Gastroesophageal sphincter (tissue), 4 donors: ENCODE results near the gene GNAI2. TPM values are rescaled to one million over a fixed set of nuclear protein-coding genes. Genes with fewer than 3 reads are reported as not detected.

Source experiments
- ATAC-seq: fragments of 150-250 bp; one replicate; pipeline ENCODE4 v1.9.1; 2016; ENCODE audit warnings: mild to moderate bottlenecking, moderate library complexity
- H3K27ac ChIP-seq, 4 donors: fragments of 200-600 bp; sonication (generic) in 3 of 4; 1 replicate in 3 of 4; 2 replicates in 1 of 4; pipeline ENCODE4 v1.5.1; 2016 to 2019
- H3K27me3 ChIP-seq: fragments of 200-600 bp; sonication (generic); one replicate; pipeline ENCODE4 v1.5.1; 2019
- H3K36me3 ChIP-seq, 2 donors: fragments of 200-600 bp; sonication (generic); one replicate each; pipeline ENCODE4 v1.5.1; 2019; ENCODE audit warnings: control low read depth in 1 of 2
- H3K4me1 ChIP-seq, 3 donors: fragments of 200-600 bp; sonication (generic); 1 replicate in 2 of 3; 2 replicates in 1 of 3; pipeline ENCODE4 v1.5.1; 2016 to 2019; ENCODE audit warnings: control low read depth in 2 of 3
- H3K4me3 ChIP-seq, 2 donors: fragments of 200-600 bp; sonication (generic); one replicate each; pipeline ENCODE4 v1.5.1; 2019; ENCODE audit warnings: mild to moderate bottlenecking in 1 of 2, moderate library complexity in 1 of 2
- H3K9me3 ChIP-seq, 3 donors: fragments of 200-600 bp; sonication (generic); one replicate each; pipeline ENCODE4 v1.5.1; 2017 to 2019; ENCODE audit warnings: control low read depth in 2 of 3
- EP300 ChIP-seq: sonication (generic); formaldehyde crosslinking; IDR thresholded peaks from one replicate; pipeline ENCODE4 v1.6.1; 2017; ENCODE audit warnings: antibody characterized with exemption, mild to moderate bottlenecking
- POLR2A ChIP-seq, 2 donors: fragments of 450-650 bp; IDR thresholded peaks; one replicate each; pipeline ENCODE4 v1.6.1; 2017; ENCODE audit warnings: antibody characterized with exemption in 2 of 2, mild to moderate bottlenecking in 2 of 2, moderate library complexity in 1 of 2
- POLR2AphosphoS5 ChIP-seq: sonication (generic); formaldehyde crosslinking; IDR thresholded peaks from one replicate; pipeline ENCODE4 v1.6.1; 2017; ENCODE audit warnings: antibody characterized with exemption
- whole genome bisulfite sequencing, 2 donors: methylation state at CpG; one replicate each; pipeline ENCODE4 v1.1.5; 2018; ENCODE audit warnings: low coverage in 1 of 2; 5-methylcytosine and 5-hydroxymethylcytosine counted together
- total RNA-seq, 4 donors: library from RNA; depleted of rRNA; stranded (reverse); fragments of >200 nt; gene quantifications; one replicate each; pipeline ENCODE4 v1.1.0, GENCODE V29; 2016
- TF ChIP-seq, protein P1 (sequence below), 4 experiments: fragments of 200-600 bp in 2 of 4; fragments of 450-650 bp in 2 of 4; sonication (generic) in 1 of 4; IDR thresholded peaks; one replicate each; pipeline ENCODE4 v1.5.1; 2017 to 2019; ENCODE audit warnings: antibody characterized with exemption in 4 of 4, mild to moderate bottlenecking in 2 of 4, moderate library complexity in 2 of 4

GNAI2 gene
- total RNA-seq, 4 donors from 2014 or later = 172 to 262 (median 222) TPM

DNA sequence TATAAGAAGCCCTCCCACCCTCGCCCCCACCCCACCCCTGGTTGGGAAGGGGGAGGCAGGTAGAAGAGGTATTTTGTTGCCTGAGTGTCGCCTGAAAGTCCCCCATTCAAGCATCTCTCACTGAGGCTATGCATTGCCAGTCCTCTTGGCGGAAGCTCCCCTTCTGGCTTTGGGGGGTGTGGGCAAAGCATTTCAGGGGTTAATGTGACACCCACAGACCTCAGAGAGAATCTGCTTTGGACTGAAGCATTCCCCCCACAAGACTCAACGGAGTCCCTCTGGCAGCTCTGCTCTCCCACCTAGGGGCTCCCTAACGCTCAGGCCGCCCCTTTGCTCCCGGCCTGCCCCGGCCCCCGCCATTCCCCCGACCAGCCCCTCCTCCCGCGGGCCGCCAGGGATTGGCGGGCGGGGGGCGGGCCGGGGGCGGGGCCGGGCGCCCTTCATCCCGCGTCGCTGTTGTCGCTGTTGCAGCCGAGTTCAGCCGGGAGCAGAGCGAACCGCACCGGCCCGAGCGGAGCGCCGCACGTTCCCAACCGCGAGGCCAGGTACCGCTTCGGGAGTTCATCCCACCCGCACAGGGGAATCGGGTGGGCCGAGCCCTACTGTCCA is 31.1 kb upstream of the GNAI2 start, which contains the start of gene SLC38A3:
TSS of gene SLC38A3 (plus strand) at position 468 of the 609 bp plus-strand sequence. CDS start 8,929 bp downstream, outside the sequence.
- H3K4me1 ChIP-seq = peaks cover 0 to 18% (median 13%) of the 10 kb centered on the region in 3 donors
- WGBS, 2 donors = 0% methylated on average over 1 of the region's 41 CpGs; no CpG with 5 or more reads in 1 of the 2 donors
- peaks cover 72% of the 10 kb centered on the region for H3K27me3 ChIP-seq

DNA sequence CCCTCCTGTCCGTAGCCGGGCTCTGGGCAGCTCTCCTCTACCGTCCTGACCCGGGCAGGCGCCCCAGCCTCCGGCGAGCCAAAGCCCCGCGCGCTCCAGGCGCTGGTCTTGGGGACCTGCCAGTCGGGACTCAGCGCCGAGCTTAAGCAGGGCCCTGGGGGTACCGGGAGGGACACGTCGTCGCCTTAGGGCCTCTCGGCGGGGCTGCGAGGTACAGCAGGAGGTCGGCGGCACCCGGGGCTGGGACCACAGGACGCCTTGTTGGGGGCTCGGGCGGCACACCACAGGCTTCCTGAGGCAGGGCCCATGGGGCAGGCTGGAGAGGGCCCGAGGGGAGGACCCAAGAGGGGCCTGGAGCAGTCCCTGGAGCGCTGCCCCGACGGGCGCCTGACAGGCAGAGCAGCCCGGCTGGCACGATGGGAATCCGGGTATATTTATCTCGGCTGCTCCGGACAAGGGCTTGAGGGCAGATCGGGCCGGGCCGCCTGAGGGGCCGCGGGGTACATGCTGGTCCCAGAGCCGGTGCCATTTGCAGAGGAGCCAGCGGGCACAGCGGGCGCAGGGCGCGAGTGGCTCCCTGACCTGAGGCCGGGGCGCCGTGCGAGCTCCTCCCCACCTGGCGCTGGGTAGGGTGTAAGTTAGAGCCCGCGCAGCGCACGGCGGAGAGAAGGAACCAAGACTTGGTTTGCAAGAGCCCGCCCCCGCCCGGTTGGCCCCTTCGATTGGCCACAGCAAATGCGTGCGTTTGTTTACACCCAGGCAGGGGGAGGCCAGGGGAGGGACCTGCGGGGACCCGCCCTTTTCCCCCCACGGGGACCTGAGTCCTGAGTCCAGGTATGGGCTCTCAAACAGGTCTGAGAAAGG is 30.4 kb upstream of the GNAI2 start:
- Histone ChIP-seq H3K36me3 (no peaks in the 10 kb centered on the region), H3K27me3 (peaks cover 66% of the 10 kb centered on the region)
- WGBS, 2 donors = no CpG with 5 or more reads among the region's 67 CpGs

More for the DNA sequence above, 31.1 kb upstream of the GNAI2 start, which contains the start of gene SLC38A3:
- ATAC-seq = peak; percentile 68
- Histone ChIP-seq H3K9me3 (no peaks in the 10 kb centered on the region), H3K36me3 (no peaks in the 10 kb centered on the region), H3K4me3 (peak within 1 kb of the TSS; percentile 1 to 48), H3K27ac (no peak within 1 kb of the TSS)
- TF ChIP-seq, protein P1, sequence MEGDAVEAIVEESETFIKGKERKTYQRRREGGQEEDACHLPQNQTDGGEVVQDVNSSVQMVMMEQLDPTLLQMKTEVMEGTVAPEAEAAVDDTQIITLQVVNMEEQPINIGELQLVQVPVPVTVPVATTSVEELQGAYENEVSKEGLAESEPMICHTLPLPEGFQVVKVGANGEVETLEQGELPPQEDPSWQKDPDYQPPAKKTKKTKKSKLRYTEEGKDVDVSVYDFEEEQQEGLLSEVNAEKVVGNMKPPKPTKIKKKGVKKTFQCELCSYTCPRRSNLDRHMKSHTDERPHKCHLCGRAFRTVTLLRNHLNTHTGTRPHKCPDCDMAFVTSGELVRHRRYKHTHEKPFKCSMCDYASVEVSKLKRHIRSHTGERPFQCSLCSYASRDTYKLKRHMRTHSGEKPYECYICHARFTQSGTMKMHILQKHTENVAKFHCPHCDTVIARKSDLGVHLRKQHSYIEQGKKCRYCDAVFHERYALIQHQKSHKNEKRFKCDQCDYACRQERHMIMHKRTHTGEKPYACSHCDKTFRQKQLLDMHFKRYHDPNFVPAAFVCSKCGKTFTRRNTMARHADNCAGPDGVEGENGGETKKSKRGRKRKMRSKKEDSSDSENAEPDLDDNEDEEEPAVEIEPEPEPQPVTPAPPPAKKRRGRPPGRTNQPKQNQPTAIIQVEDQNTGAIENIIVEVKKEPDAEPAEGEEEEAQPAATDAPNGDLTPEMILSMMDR (IDR thresholded peaks at IDR 0.05) = no peak
- TF ChIP-seq EP300 (no peak), POLR2AphosphoS5 (no peak), POLR2A (IDR thresholded peaks at IDR 0.05) (no peak)

DNA sequence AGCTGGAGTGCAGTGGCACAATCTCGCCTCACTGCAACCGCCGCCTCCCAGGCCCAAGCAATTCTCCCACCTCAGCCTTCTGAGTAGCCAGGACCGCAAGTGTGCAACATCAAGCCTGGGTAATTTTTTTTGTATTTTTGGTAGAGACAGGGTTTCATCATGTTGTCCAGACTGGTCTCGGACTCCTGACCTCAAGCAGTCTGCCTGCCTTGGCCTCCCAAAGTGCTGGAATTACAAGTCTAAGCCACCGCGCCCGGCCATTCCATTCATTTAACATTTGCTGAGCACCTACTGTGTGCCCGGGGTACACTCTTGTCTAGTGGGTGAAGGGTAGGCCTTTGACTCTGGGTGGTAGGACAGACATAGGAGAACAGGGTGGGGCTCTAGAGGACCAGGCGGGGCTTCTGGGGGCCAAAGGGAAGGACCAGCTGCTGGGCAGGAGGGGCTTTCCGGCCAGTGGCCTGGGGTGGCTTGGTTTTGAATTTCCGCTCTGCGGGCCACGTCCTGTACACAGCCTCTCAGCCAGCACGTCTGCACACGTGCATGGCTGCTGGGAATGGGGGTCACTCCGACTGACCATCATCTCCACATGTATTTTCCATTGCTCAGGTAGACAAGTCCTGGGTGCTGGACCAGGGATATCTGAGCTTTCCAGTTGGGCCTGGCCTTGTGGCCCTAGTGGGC is 28.5 kb upstream of the GNAI2 start:
- no peaks in the 10 kb centered on the region for H3K9me3 ChIP-seq
- no peak overlapping the region for H3K4me3 ChIP-seq
- H3K4me1 ChIP-seq = peaks cover 0 to 18% (median 13%) of the 10 kb centered on the region in 3 donors
- no peaks in the 10 kb centered on the region for H3K36me3 ChIP-seq
- ATAC-seq = no peak
- WGBS, 2 donors = 89 to 93% methylated on average over 5 to 9 of the region's 17 CpGs
- peaks cover 48% of the 10 kb centered on the region for H3K27me3 ChIP-seq
- no peak for TF ChIP-seq POLR2A (IDR thresholded peaks at IDR 0.05)
- TF ChIP-seq POLR2AphosphoS5 = no peak
- H3K27ac ChIP-seq = no peak overlapping the region

More for the DNA sequence above, 30.4 kb upstream of the GNAI2 start:
- Histone ChIP-seq H3K4me1 (peaks cover 0 to 18% (median 13%) of the 10 kb centered on the region in 3 donors), H3K4me3 (peak overlapping the region; percentile 1 to 48), H3K27ac (no peak overlapping the region), H3K9me3 (no peaks in the 10 kb centered on the region)
- TF ChIP-seq EP300 = no peak
- TF ChIP-seq POLR2AphosphoS5 = no peak
- TF ChIP-seq, protein P1 (IDR thresholded peaks at IDR 0.05) = no peak
- TF ChIP-seq POLR2A (IDR thresholded peaks at IDR 0.05) = no peak
- ATAC-seq = peak; percentile 46

DNA sequence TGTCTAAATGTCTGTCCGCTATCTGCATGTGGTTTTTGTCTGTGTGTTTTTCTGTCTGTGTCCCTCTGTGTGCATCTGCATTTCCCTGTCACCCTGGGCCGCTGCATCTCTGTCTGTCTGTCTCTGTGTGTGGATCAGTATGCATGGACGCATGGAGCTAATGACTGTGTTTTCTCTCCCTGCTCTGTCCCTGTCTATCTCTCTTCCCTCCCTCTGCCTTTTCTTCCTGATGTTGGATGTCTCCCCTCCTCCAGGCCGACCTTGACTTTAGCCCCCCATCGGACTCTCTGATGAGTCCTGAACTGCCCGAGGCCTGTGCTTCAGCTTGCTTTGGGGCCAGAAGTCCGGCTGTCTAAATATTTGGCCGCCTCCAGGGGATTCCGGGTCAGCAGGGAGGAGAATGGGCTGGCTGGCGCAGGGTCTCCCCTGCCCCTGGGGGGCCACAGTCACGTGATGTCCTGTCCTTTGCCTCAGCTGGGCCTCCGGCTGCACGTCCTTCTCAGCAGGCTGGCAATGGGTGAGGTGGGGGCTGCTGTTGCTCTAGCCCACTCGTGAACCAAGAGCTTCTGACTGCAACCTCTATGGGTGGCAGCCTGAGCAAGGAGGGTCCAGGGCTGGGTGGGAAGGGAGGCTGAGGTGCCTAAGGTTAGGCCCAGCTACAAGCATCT is 27.2 kb upstream of the GNAI2 start:
- Histone ChIP-seq H3K36me3 (no peaks in the 10 kb centered on the region), H3K27ac (no peak overlapping the region), H3K27me3 (peaks cover 35% of the 10 kb centered on the region), H3K4me1 (peaks cover 0 to 18% (median 13%) of the 10 kb centered on the region in 3 donors), H3K4me3 (no peak overlapping the region), H3K9me3 (no peaks in the 10 kb centered on the region)
- ATAC-seq = no peak
- 94% methylated on average over 3 of the region's 14 CpGs; no CpG with 5 or more reads in 1 of the 2 donors for WGBS, 2 donors
- TF ChIP-seq, protein P1 (IDR thresholded peaks at IDR 0.05) = no peak
- TF ChIP-seq POLR2AphosphoS5 = no peak
- no peak for TF ChIP-seq POLR2A (IDR thresholded peaks at IDR 0.05)

DNA sequence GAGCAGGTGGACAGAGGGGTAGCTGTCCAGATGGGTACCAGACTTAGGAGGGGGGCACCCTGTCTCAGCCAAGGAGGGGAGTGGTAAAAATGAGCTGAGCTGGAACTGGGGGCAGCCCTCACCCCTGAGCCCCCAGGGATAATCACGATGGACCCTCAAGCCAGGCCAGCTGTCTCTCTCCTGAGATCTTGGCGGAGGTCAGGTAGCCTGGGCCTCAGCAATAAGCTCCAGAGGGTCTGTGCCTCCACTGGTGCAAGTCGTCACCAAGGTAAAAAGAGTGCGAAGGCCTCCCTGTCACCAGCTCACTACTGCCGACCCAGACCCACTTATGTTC is 25.9 kb upstream of the GNAI2 start:
- no CpG with 5 or more reads among the region's 5 CpGs for WGBS, 2 donors
- no peak overlapping the region for H3K4me3 ChIP-seq
- no peak overlapping the region for H3K27ac ChIP-seq
- no peaks in the 10 kb centered on the region for H3K9me3 ChIP-seq
- H3K27me3 ChIP-seq = peaks cover 21% of the 10 kb centered on the region
- no peaks in the 10 kb centered on the region for H3K36me3 ChIP-seq
- ATAC-seq = no peak
- H3K4me1 ChIP-seq = peaks cover 0 to 10% (median 7%) of the 10 kb centered on the region in 3 donors
- TF ChIP-seq, protein P1 (IDR thresholded peaks at IDR 0.05) = no peak
- no peak for TF ChIP-seq POLR2A (IDR thresholded peaks at IDR 0.05)
- no peak for TF ChIP-seq POLR2AphosphoS5
- TF ChIP-seq EP300 = no peak
